PC-3 (cell line): ENCODE data around the gene KAT6B.

Source experiments
- EZH2 ChIP-seq: fragments of 300-600 bp; sonication (generic); IDR thresholded peaks from one replicate; pipeline ENCODE4 v1.6.1; 2017; ENCODE audit warnings: antibody characterized with exemption, mild to moderate bottlenecking, low read length; ENCODE audit not compliant: unreplicated experiment
- TF ChIP-seq, protein P1 (sequence below): fragments of 300-600 bp; sonication (generic); conservative IDR thresholded peaks from 2 replicates; pipeline ENCODE4 v1.5.1; 2017; ENCODE audit warnings: antibody characterized with exemption, low read depth, mild to moderate bottlenecking, low read length

DNA sequence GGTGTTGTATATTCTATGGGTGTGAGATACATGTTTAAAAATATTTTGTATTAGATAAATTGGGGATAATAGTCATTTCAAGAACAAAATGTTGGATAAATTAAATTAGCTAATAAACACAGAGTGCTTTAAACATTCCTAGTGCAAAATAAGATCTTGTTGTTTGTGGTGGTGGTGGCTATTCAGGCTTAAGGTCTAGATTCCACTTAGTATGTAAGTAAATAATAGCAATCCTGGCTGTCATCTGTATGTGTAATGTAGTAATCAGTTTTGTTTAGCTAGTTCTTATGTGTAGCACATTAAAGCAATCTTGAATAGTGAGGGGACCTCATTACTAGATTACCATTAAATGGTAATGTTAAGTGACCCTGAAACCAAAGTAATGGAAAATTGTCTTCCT is 48.7 kb downstream of the KAT6B start:
- TF ChIP-seq EZH2, result no peak
- TF ChIP-seq, protein P1, sequence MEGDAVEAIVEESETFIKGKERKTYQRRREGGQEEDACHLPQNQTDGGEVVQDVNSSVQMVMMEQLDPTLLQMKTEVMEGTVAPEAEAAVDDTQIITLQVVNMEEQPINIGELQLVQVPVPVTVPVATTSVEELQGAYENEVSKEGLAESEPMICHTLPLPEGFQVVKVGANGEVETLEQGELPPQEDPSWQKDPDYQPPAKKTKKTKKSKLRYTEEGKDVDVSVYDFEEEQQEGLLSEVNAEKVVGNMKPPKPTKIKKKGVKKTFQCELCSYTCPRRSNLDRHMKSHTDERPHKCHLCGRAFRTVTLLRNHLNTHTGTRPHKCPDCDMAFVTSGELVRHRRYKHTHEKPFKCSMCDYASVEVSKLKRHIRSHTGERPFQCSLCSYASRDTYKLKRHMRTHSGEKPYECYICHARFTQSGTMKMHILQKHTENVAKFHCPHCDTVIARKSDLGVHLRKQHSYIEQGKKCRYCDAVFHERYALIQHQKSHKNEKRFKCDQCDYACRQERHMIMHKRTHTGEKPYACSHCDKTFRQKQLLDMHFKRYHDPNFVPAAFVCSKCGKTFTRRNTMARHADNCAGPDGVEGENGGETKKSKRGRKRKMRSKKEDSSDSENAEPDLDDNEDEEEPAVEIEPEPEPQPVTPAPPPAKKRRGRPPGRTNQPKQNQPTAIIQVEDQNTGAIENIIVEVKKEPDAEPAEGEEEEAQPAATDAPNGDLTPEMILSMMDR, result no peak
